Esophagus muscularis mucosa (tissue), 4 donors: ENCODE measurements around the gene ATXN10. TPM values are rescaled to one million over a fixed set of nuclear protein-coding genes. Genes with fewer than 3 reads are reported as not detected.

Experiments used
- DNase-seq: peaks from one replicate; pipeline ENCODE4 v3.0.0-alpha.2; 2017; ENCODE audit errors: extremely low spot score
- H3K27ac ChIP-seq, 4 donors: fragments of 200-600 bp; sonication (generic); replicated peaks in 1 of 4; 1 replicate in 3 of 4; 2 replicates in 1 of 4; pipeline ENCODE4 v1.5.1; 2016 to 2019; ENCODE audit warnings: mild to moderate bottlenecking in 1 of 4
- H3K27me3 ChIP-seq, 4 donors: fragments of 200-600 bp; sonication (generic); one replicate each; pipeline versions ENCODE4 v1.5.1 to v1.6.0; 2016 to 2019
- H3K36me3 ChIP-seq, 4 donors: fragments of 200-600 bp; sonication (generic); one replicate each; pipeline ENCODE4 v1.5.1; 2016 to 2019
- H3K4me1 ChIP-seq, 4 donors: fragments of 200-600 bp; sonication (generic); one replicate each; pipeline ENCODE4 v1.5.1; 2016 to 2019
- H3K4me3 ChIP-seq, 4 donors: fragments of 200-600 bp; sonication (generic); 1 replicate in 2 of 4; 2 replicates in 2 of 4; pipeline ENCODE4 v1.5.1; 2016 to 2019; ENCODE audit warnings: mild to moderate bottlenecking in 4 of 4, moderate library complexity in 1 of 4
- H3K9me3 ChIP-seq, 4 donors: fragments of 200-600 bp; sonication (generic); 1 replicate in 3 of 4; 2 replicates in 1 of 4; pipeline ENCODE4 v1.5.1; 2016 to 2019
- EP300 ChIP-seq: sonication (generic); formaldehyde crosslinking; IDR thresholded peaks from one replicate; pipeline ENCODE4 v1.6.1; 2017; ENCODE audit warnings: antibody characterized with exemption
- POLR2A ChIP-seq: fragments of 450-650 bp; IDR thresholded peaks from one replicate; pipeline ENCODE4 v1.6.1; 2017; ENCODE audit warnings: antibody characterized with exemption, moderate library complexity, mild to moderate bottlenecking, low read depth
- POLR2AphosphoS5 ChIP-seq, 2 donors: sonication (generic); formaldehyde crosslinking; IDR thresholded peaks; one replicate each; pipeline ENCODE4 v1.6.1; 2017; ENCODE audit warnings: antibody characterized with exemption in 2 of 2
- WGBS: methylation state at CpG from one replicate; pipeline ENCODE4 v1.1.5; 2018; 5-methylcytosine and 5-hydroxymethylcytosine counted together
- intact Hi-C: fragments of 100-400 bp; cut with DNase I; formaldehyde crosslinking; loops from one replicate; pipeline ENCODE4 v1.15.1; 2023
- total RNA-seq, 4 donors: library from RNA; depleted of rRNA; stranded (reverse); fragments of >200 nt; gene quantifications; one replicate each; pipeline versions ENCODE4 v1.1.0 to v1.2.1, GENCODE V29; 2016
- TF ChIP-seq, protein P1 (sequence below), 3 experiments: fragments of 200-600 bp in 2 of 3; fragments of 450-650 bp in 1 of 3; sonication (generic) in 2 of 3; IDR thresholded peaks; one replicate each; pipeline ENCODE4 v1.5.1; 2017 to 2019; ENCODE audit warnings: antibody characterized with exemption in 3 of 3, mild to moderate bottlenecking in 2 of 3, moderate library complexity in 1 of 3

ATXN10 gene
- total RNA-seq, 4 donors from 2014 or later: 67.5 to 126 (median 91.2) TPM

DNA sequence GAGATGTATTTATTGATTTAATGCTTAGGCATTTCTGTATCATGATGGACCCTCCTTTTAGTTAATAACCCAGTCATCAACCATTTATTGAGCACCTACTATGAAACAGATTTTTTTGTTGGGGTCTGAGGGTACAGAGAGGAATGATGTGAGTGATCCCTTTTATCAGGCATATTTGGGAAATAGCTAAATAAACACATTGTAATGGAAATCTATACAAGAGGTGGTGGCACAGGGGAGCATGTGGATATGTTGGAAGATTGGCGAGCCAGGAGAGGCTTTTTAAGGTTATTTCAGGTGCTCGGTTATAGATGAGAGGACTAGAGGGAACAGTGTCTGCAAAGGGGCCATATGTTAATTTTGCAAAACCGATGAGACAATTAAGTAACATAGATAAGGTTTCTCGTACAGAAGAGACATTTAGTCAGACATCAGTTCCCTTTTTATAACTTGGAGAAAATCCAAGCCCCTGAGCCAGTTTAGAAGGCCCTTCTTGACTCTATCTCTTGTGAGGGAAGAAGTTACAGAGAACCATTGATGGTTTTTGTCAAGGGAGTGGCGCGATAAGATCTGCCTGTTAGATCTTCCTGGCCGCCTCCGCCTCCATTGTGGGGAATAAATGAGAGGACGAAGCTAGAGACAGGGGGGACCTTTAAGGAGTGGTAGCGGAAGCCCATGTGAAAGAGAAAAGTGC lies 2.0 kb downstream of the ATXN10 start:
- peak overlapping the region in 1 of 4 donors; percentile 83 for H3K27ac ChIP-seq
- 84% methylated on average over 10 of the region's 10 CpGs for WGBS
- H3K27me3 ChIP-seq: no peaks in the 10 kb centered on the region
- H3K9me3 ChIP-seq: no peaks in the 10 kb centered on the region
- no peak for TF ChIP-seq EP300
- TF ChIP-seq, protein P1, sequence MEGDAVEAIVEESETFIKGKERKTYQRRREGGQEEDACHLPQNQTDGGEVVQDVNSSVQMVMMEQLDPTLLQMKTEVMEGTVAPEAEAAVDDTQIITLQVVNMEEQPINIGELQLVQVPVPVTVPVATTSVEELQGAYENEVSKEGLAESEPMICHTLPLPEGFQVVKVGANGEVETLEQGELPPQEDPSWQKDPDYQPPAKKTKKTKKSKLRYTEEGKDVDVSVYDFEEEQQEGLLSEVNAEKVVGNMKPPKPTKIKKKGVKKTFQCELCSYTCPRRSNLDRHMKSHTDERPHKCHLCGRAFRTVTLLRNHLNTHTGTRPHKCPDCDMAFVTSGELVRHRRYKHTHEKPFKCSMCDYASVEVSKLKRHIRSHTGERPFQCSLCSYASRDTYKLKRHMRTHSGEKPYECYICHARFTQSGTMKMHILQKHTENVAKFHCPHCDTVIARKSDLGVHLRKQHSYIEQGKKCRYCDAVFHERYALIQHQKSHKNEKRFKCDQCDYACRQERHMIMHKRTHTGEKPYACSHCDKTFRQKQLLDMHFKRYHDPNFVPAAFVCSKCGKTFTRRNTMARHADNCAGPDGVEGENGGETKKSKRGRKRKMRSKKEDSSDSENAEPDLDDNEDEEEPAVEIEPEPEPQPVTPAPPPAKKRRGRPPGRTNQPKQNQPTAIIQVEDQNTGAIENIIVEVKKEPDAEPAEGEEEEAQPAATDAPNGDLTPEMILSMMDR (IDR thresholded peaks at IDR 0.05): no peak
- TF ChIP-seq POLR2A: no peak
- TF ChIP-seq POLR2AphosphoS5 (IDR thresholded peaks at IDR 0.05): no peak
- no peaks in the 10 kb centered on the region for H3K36me3 ChIP-seq
- peak overlapping the region in 1 of 4 donors; percentile 94 for H3K4me3 ChIP-seq
- intact Hi-C loops: no loop called here
- peaks cover 23 to 68% (median 65%) of the 10 kb centered on the region in 4 donors for H3K4me1 ChIP-seq
- no peak for DNase-seq

- TF ChIP-seq, protein P1 (IDR thresholded peaks at IDR 0.05): no peak
- TF ChIP-seq POLR2AphosphoS5 (IDR thresholded peaks at IDR 0.05) (no peak), POLR2A (no peak), EP300 (no peak)
- peak overlapping the region in 2 of 4 donors; percentile 6 to 48 for H3K27ac ChIP-seq
- H3K36me3 ChIP-seq: no peaks in the 10 kb centered on the region
- no peaks in the 10 kb centered on the region for H3K27me3 ChIP-seq
- 67% methylated on average over 4 of the region's 4 CpGs for WGBS
- peaks cover 21 to 74% (median 72%) of the 10 kb centered on the region in 4 donors for H3K4me1 ChIP-seq
- intact Hi-C loops: no loop called here
- no peaks in the 10 kb centered on the region for H3K9me3 ChIP-seq
- no peak for DNase-seq
- H3K4me3 ChIP-seq: no peak overlapping the region
Measured at GRCh38 chr22:45676024-45676423, 4.4 kb downstream of the ATXN10 start.

- Histone ChIP-seq H3K27ac (no peak overlapping the region), H3K27me3 (no peaks in the 10 kb centered on the region), H3K36me3 (no peaks in the 10 kb centered on the region), H3K9me3 (no peaks in the 10 kb centered on the region), H3K4me1 (peaks cover 18 to 80% (median 77%) of the 10 kb centered on the region in 4 donors), H3K4me3 (no peak overlapping the region)
- WGBS: 87% methylated on average over 1 of the region's 1 CpG
- no peak for TF ChIP-seq EP300
- TF ChIP-seq POLR2A: no peak
- no peak for TF ChIP-seq POLR2AphosphoS5 (IDR thresholded peaks at IDR 0.05)
- TF ChIP-seq, protein P1 (IDR thresholded peaks at IDR 0.05): no peak
- DNase-seq: no peak
- intact Hi-C loops: no loop called here
Measured at GRCh38 chr22:45677063-45677462, 5.4 kb downstream of the ATXN10 start.

DNA sequence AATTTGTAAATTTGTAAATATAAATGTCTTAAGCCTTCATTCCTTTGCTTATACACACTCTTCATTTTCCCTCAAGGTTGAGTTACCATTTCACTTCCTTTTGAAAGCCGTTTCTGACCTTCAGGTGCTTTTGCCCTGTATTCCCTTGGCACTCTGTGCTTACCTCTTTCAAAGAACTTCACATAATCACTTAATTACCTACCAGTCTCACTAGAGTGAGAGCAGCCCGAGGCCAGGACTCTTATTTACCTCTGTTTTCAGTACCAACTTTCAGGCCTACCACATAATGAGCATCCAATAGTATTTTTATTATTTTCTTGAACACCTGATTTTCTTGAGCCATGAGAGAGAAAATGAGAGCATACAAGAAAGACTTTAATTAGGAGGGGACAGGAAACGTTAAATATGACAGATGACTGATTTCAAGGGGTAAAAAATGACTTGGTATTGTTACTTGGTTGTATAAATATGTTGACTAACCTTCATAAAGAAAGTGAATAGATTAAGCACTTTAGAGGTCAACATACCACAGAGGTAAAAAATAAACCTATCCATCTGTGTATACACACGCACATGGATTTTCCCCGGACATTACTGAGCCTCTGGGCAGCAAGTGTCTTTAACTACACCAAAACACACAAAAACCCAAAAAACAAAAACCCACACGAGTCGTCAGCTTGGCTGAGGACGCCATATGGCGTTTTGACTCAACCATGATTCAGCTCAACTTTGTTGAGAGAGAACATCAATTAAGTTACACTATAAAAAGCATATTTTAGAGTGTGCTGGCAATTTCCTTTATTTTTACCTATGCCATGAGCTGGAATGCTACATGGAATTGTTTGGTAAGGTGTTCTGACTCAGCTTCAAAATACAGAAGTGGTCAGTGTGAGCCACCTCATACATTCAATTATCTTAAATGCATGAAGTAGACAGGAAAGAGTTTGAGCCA lies 7.6 kb downstream of the ATXN10 start:
- Histone ChIP-seq H3K9me3 (no peaks in the 10 kb centered on the region), H3K27me3 (no peaks in the 10 kb centered on the region), H3K27ac (no peak overlapping the region), H3K4me3 (no peak overlapping the region), H3K36me3 (no peaks in the 10 kb centered on the region), H3K4me1 (peaks cover 11 to 80% (median 77%) of the 10 kb centered on the region in 4 donors)
- 91% methylated on average over 9 of the region's 9 CpGs for WGBS
- TF ChIP-seq EP300: no peak
- TF ChIP-seq, protein P1 (IDR thresholded peaks at IDR 0.05): no peak
- TF ChIP-seq POLR2AphosphoS5 (IDR thresholded peaks at IDR 0.05): no peak
- TF ChIP-seq POLR2A: no peak
- no peak for DNase-seq
- intact Hi-C loops: no loop called here
